HCEC 1CT (cell line): ENCODE measurements around the gene PIK3R5.
"Not testable (repeated sequence)": the region's sequence is repeated elsewhere in the genome, so short reads cannot be mapped to it uniquely, and the experiment has no call there.

Source experiments
- DNase-seq: peaks from one replicate; pipeline ENCODE4 v3.0.0-alpha.2; 2017

Gene PIK3R5

GRCh38 chr17:8965394-8966168, at the start of gene PIK3R5:
Gene PIK3R5 (minus strand): TSS chr17:8965707. CDS start chr17:8911494, 54,213 bp downstream.
- no peak for DNase-seq

- no peak for DNase-seq
Measured at GRCh38 chr17:9011001-9011400, 45.5 kb upstream of the PIK3R5 start.

- DNase-seq = no peak
Measured at GRCh38 chr17:9009737-9010136, 44.2 kb upstream of the PIK3R5 start.

- DNase-seq = no peak
Measured at GRCh38 chr17:9009096-9009495, 43.6 kb upstream of the PIK3R5 start.

GRCh38 chr17:9007052-9007714, 41.7 kb upstream of the PIK3R5 start:
- DNase-seq = no peak

- DNase-seq = no peak
Measured at GRCh38 chr17:9006175-9006767, 40.8 kb upstream of the PIK3R5 start.

- no peak for DNase-seq
Measured at GRCh38 chr17:9004961-9005285, 39.4 kb upstream of the PIK3R5 start.

GRCh38 chr17:9004132-9004960, 38.8 kb upstream of the PIK3R5 start:
- DNase-seq = no peak

GRCh38 chr17:9003355-9004131, 38.0 kb upstream of the PIK3R5 start:
- no peak for DNase-seq

GRCh38 chr17:9002606-9003354, 37.3 kb upstream of the PIK3R5 start:
- no peak for DNase-seq

- no peak for DNase-seq
Measured at GRCh38 chr17:9002227-9002605, 36.7 kb upstream of the PIK3R5 start.

GRCh38 chr17:9001559-9001958, 36.1 kb upstream of the PIK3R5 start:
- DNase-seq = no peak

- DNase-seq = peak; percentile 34
Measured at GRCh38 chr17:8997994-8998628, 32.6 kb upstream of the PIK3R5 start.

GRCh38 chr17:8995711-8996110, 30.2 kb upstream of the PIK3R5 start:
- DNase-seq = no peak

GRCh38 chr17:8994319-8994718, 28.8 kb upstream of the PIK3R5 start:
- peak; percentile 16 for DNase-seq

- DNase-seq = peak; percentile 26
Measured at GRCh38 chr17:8991514-8992285, 26.2 kb upstream of the PIK3R5 start.

- DNase-seq = not testable (repeated sequence)
Measured at GRCh38 chr17:8988263-8988935, 22.9 kb upstream of the PIK3R5 start.

GRCh38 chr17:8986295-8986694, 20.8 kb upstream of the PIK3R5 start:
- no peak for DNase-seq

- no peak for DNase-seq
Measured at GRCh38 chr17:8985054-8985701, 19.7 kb upstream of the PIK3R5 start.
